ENCODE data around the gene TPRG1. TPM values are rescaled to one million over a fixed set of nuclear protein-coding genes. Genes with fewer than 3 reads are reported as not detected.
A peak's percentile ranks its signal among the peaks of the same experiment; 100 is the strongest.

Gene TPRG1
- total RNA-seq, 4 donors from 2014 or later = 2.8 to 4.3 (median 3.1) TPM

DNA sequence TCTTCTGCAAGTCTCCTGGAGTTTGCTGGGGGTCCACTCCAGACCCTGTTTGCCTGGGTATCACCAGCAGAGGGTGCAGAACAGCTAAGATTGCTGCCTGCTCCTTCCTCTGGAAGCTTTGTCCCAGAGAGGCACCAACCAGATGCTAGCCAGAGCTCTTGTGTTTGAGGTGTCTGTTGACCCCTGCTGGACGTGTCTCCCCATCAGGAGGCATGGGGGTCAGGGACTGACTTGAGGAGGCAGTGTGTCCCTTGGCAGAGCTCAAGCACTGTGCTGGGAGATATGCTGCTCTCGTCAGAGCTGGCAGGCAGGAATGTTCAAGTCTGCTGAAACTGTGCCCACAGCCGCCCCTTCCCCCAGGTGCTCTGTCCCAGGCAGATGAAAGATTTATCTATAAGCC, 86.5 kb downstream of the TPRG1 start:
- Histone ChIP-seq H3K27me3 (no peaks in the 10 kb centered on the region), H3K4me1 (peaks cover 6 to 24% (median 16%) of the 10 kb centered on the region in 4 donors), H3K4me3 (no peak overlapping the region), H3K36me3 (no peaks in the 10 kb centered on the region), H3K27ac (replicated peaks in 1 of 4) (no peak overlapping the region), H3K9me3 (peaks cover 0 to 7% (median 0%) of the 10 kb centered on the region in 4 donors)
- DNase-seq (ENCODE audit: extremely low spot score) = no peak
- TF ChIP-seq POLR2A (IDR thresholded peaks at IDR 0.05; ENCODE audit: low read depth) = no peak
- no peak for TF ChIP-seq POLR2AphosphoS5 (IDR thresholded peaks at IDR 0.05)
- no peak for TF ChIP-seq EP300 (IDR thresholded peaks at IDR 0.05)
- TF ChIP-seq, protein P1, sequence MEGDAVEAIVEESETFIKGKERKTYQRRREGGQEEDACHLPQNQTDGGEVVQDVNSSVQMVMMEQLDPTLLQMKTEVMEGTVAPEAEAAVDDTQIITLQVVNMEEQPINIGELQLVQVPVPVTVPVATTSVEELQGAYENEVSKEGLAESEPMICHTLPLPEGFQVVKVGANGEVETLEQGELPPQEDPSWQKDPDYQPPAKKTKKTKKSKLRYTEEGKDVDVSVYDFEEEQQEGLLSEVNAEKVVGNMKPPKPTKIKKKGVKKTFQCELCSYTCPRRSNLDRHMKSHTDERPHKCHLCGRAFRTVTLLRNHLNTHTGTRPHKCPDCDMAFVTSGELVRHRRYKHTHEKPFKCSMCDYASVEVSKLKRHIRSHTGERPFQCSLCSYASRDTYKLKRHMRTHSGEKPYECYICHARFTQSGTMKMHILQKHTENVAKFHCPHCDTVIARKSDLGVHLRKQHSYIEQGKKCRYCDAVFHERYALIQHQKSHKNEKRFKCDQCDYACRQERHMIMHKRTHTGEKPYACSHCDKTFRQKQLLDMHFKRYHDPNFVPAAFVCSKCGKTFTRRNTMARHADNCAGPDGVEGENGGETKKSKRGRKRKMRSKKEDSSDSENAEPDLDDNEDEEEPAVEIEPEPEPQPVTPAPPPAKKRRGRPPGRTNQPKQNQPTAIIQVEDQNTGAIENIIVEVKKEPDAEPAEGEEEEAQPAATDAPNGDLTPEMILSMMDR (IDR thresholded peaks at IDR 0.05) = no peak
- WGBS = 83% methylated on average over 1 of the region's 3 CpGs
- intact Hi-C loops (cut with DNase I) = no loop called here

DNA sequence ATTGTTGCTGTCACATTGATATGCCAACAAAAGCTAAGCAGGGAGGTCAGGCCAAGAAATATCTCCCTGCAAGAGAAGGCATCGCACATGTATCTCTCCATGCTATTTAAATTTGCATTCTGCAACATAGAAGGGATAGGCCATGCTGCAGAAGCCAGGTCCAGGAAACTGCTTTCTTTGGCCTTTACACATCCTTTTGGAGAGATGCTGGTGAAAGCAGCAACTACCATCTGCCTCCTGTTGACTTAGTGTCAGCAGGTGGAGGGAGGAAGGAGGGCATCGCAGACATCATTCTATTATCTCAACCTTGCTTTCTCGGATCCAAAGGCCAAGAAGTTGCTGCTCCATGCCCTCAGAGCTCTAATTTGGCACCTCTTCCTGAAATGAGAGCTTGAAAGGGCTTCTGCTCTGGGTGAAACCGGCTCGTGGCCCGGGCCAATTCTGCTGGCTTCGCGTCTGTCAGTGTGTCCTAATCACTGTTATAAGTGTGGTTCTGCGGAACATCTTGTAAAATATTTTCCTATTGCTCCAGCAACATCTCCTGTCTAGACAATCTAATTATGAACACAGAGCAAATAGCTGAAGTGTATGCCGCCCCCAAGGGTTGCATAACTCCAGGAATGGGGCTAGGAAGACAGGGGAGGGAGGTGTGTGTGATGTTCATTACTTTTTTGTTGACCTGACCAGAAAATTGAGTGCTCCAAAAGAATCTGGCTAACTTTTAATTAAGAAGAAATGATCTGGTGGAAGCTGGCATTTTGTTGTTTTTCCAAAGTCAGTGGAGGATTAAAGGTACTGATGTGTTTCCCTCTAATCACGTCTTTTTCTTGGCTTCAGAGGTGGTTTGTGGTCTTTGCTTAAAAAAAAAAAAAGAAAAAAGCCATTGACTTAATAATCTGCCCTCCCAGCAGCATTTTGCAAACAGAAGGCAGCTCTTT, 89.1 kb downstream of the TPRG1 start:
- H3K36me3 ChIP-seq = no peaks in the 10 kb centered on the region
- 65% methylated on average over 11 of the region's 11 CpGs for WGBS
- no peak overlapping the region for H3K4me3 ChIP-seq
- H3K27me3 ChIP-seq = no peaks in the 10 kb centered on the region
- H3K27ac ChIP-seq (replicated peaks in 1 of 4) = peak overlapping the region; percentile 34 to 75 (median 53)
- TF ChIP-seq EP300 (IDR thresholded peaks at IDR 0.05) = peak; percentile 14
- TF ChIP-seq, protein P1 (IDR thresholded peaks at IDR 0.05) = no peak
- no peak for TF ChIP-seq POLR2A (IDR thresholded peaks at IDR 0.05; ENCODE audit: low read depth)
- peak in 1 of 2 donors; percentile 59 for TF ChIP-seq POLR2AphosphoS5 (IDR thresholded peaks at IDR 0.05)
- intact Hi-C loops (cut with DNase I) = no loop called here
- peaks cover 6 to 24% (median 16%) of the 10 kb centered on the region in 4 donors for H3K4me1 ChIP-seq
- no peak for DNase-seq (ENCODE audit: extremely low spot score)
- no peaks in the 10 kb centered on the region for H3K9me3 ChIP-seq

DNA sequence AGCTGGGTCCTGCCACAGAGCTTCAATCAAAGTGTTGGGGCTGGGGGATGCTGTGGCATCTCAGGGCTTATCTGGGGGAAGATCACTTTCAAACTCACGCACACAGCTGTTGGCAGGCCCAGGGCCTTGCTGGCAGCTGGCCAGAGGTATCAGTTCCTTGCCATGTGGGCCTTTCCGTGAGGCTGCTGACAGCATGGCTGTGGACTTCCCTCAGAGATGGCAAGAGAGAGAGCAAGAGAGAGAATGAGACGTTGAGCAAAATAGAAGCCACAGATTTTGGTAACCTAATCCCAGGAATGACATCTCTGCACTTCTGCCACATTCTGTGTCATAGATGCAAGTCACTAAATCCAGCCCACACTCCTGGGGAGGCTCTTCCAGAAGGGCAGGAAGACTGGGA, 91.0 kb downstream of the TPRG1 start:
- peaks cover 6 to 26% (median 18%) of the 10 kb centered on the region in 4 donors for H3K4me1 ChIP-seq
- TF ChIP-seq POLR2AphosphoS5 (IDR thresholded peaks at IDR 0.05) (no peak), EP300 (IDR thresholded peaks at IDR 0.05) (no peak), POLR2A (IDR thresholded peaks at IDR 0.05; ENCODE audit: low read depth) (no peak)
- TF ChIP-seq, protein P1 (IDR thresholded peaks at IDR 0.05) = no peak
- no peak overlapping the region for H3K4me3 ChIP-seq
- intact Hi-C loops (cut with DNase I) = no loop called here
- WGBS = 39% methylated on average over 3 of the region's 3 CpGs
- no peaks in the 10 kb centered on the region for H3K27me3 ChIP-seq
- no peak overlapping the region for H3K27ac ChIP-seq (replicated peaks in 1 of 4)
- no peaks in the 10 kb centered on the region for H3K9me3 ChIP-seq
- H3K36me3 ChIP-seq = no peaks in the 10 kb centered on the region
- DNase-seq (ENCODE audit: extremely low spot score) = no peak

DNA sequence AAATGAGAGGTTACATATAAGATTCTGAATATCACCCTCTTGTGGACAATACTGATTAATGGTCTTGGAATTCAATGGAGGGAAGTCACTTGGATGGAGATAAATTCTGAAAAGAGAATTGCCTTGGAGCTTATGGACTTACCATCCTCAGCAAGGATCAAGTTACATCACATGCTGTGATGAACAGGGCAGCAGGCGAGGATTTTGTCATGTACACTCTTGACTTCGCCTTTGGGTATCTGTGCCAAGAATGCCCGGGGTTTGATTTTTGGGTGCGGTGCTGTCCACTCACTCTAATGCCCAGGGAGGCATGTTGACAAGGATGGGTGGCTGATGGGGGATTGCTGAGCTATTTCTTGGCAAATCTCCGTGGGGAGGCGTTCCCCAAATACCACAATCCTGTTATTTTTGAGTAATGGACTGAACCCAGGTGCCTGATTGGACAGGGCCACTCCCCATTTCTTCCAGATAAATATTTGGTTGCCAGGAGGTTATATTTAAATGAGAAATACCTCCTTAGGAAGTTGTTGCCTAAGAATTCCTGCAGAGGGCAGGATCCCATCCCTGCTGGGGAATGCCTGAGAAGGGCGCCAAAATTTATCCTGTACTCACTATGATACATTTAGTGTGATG, 96.3 kb downstream of the TPRG1 start:
- TF ChIP-seq POLR2AphosphoS5 (IDR thresholded peaks at IDR 0.05) = no peak
- TF ChIP-seq EP300 (IDR thresholded peaks at IDR 0.05) = no peak
- TF ChIP-seq, protein P1 (IDR thresholded peaks at IDR 0.05) = peak in 1 of 3 experiments; percentile 30
- no peak for DNase-seq (ENCODE audit: extremely low spot score)
- Histone ChIP-seq H3K27ac (replicated peaks in 1 of 4) (no peak overlapping the region), H3K9me3 (no peaks in the 10 kb centered on the region), H3K27me3 (no peaks in the 10 kb centered on the region), H3K4me3 (no peak overlapping the region), H3K4me1 (peaks cover 0 to 27% (median 9%) of the 10 kb centered on the region in 4 donors), H3K36me3 (no peaks in the 10 kb centered on the region)
- intact Hi-C loops (cut with DNase I) = no loop called here
- 80% methylated on average over 7 of the region's 7 CpGs for WGBS
